H9 (cell line): ENCODE measurements around the gene PRX. TPM values are rescaled to one million over a fixed set of nuclear protein-coding genes. Genes with fewer than 3 reads are reported as not detected.
A peak's percentile ranks its signal among the peaks of the same experiment; 100 is the strongest.

Source experiments
- DNase-seq: peaks from one replicate; pipeline ENCODE4 v3.0.0-alpha.2; 2017
- H2AFZ ChIP-seq: one replicate; pipeline ENCODE4 v1.6.1; 2013; ENCODE audit warnings: mild to moderate bottlenecking, low read length, control low read depth, moderate library complexity
- H2AK5ac ChIP-seq: 2 replicates; pipeline ENCODE4 v1.6.1; 2013; ENCODE audit warnings: low read length, control low read depth, mixed read lengths; ENCODE audit not compliant: insufficient read length
- H2BK120ac ChIP-seq: one replicate; pipeline ENCODE4 v1.6.1; 2013; ENCODE audit warnings: low read depth, mild to moderate bottlenecking, low read length, control low read depth, inconsistent platforms; ENCODE audit not compliant: poor library complexity, severe bottlenecking
- H2BK12ac ChIP-seq: 2 replicates; pipeline ENCODE4 v1.6.1; 2013; ENCODE audit warnings: low read length, control low read depth, mixed read lengths, low read depth; ENCODE audit not compliant: insufficient read length
- H2BK15ac ChIP-seq: 2 replicates; pipeline ENCODE4 v1.6.1; 2013; ENCODE audit warnings: low read depth, low read length, control low read depth
- H2BK20ac ChIP-seq: one replicate; pipeline ENCODE4 v1.6.1; 2013; ENCODE audit warnings: low read depth, mild to moderate bottlenecking, low read length, control low read depth, inconsistent platforms; ENCODE audit not compliant: poor library complexity, severe bottlenecking
- H2BK5ac ChIP-seq: 2 replicates; pipeline ENCODE4 v1.6.1; 2013; ENCODE audit warnings: low read length, control low read depth, mixed read lengths; ENCODE audit not compliant: insufficient read length
- H3K14ac ChIP-seq: 2 replicates; pipeline ENCODE4 v1.6.1; 2013; ENCODE audit warnings: low read length, control low read depth; ENCODE audit not compliant: insufficient read depth
- H3K18ac ChIP-seq: 2 replicates; pipeline ENCODE4 v1.6.1; 2013; ENCODE audit warnings: low read depth, mild to moderate bottlenecking, mixed read lengths, low read length, control low read depth; ENCODE audit not compliant: insufficient read length
- H3K23ac ChIP-seq: 2 replicates; pipeline ENCODE4 v1.6.1; 2013; ENCODE audit warnings: low read length, control low read depth, mixed read lengths, low read depth; ENCODE audit not compliant: insufficient read length
- H3K23me2 ChIP-seq: 2 replicates; pipeline ENCODE4 v1.6.1; 2013; ENCODE audit warnings: low read depth, mild to moderate bottlenecking, mixed read lengths, low read length, control low read depth; ENCODE audit not compliant: insufficient read length, poor library complexity, severe bottlenecking
- H3K27ac ChIP-seq: 2 replicates; pipeline ENCODE4 v1.5.1; 2013; ENCODE audit warnings: low read length, control low read depth, mixed read lengths, low read depth; ENCODE audit not compliant: insufficient read length
- H3K27me3 ChIP-seq: 2 replicates; pipeline ENCODE4 v1.6.1; 2013; ENCODE audit warnings: low read length, control low read depth, inconsistent platforms; ENCODE audit not compliant: insufficient read depth
- H3K4ac ChIP-seq: 2 replicates; pipeline ENCODE4 v1.6.1; 2013; ENCODE audit warnings: low read depth, mild to moderate bottlenecking, control low read depth, inconsistent platforms, low read length, moderate library complexity
- H3K4me1 ChIP-seq: 2 replicates; pipeline ENCODE4 v1.6.1; 2013; ENCODE audit warnings: low read length, control low read depth, inconsistent platforms; ENCODE audit not compliant: insufficient read depth
- H3K4me2 ChIP-seq: 2 replicates; pipeline ENCODE4 v1.6.1; 2013; ENCODE audit warnings: low read length, control low read depth, mixed read lengths; ENCODE audit not compliant: insufficient read length, insufficient read depth
- H3K56ac ChIP-seq: 2 replicates; pipeline ENCODE4 v1.6.1; 2013; ENCODE audit warnings: low read depth, mild to moderate bottlenecking, mixed read lengths, low read length, control low read depth; ENCODE audit not compliant: insufficient read length
- H3K79me1 ChIP-seq: 2 replicates; pipeline ENCODE4 v1.6.1; 2013; ENCODE audit warnings: low read depth, mild to moderate bottlenecking, moderate library complexity, low read length, control low read depth, inconsistent platforms; ENCODE audit not compliant: insufficient read depth, poor library complexity, severe bottlenecking
- H3K79me2 ChIP-seq: 2 replicates; pipeline ENCODE4 v1.6.1; 2013; ENCODE audit warnings: low read length, control low read depth, inconsistent platforms; ENCODE audit not compliant: insufficient read depth
- H3K9ac ChIP-seq: 2 replicates; pipeline ENCODE4 v1.6.1; 2013; ENCODE audit warnings: low read length, control low read depth, mixed read lengths; ENCODE audit not compliant: insufficient read length; ENCODE audit errors: extremely low read depth
- H3K9me3 ChIP-seq: one replicate; pipeline ENCODE4 v1.6.1; 2013; ENCODE audit warnings: low read depth, low read length, inconsistent platforms; ENCODE audit not compliant: control insufficient read depth
- H3T11ph ChIP-seq: one replicate; pipeline ENCODE4 v1.6.1; 2013; ENCODE audit warnings: mild to moderate bottlenecking, low read length, control low read depth, inconsistent platforms
- H4K20me1 ChIP-seq: one replicate; pipeline ENCODE4 v1.6.1; 2013; ENCODE audit not compliant: control insufficient read depth, insufficient read length, insufficient read depth
- H4K5ac ChIP-seq: 2 replicates; pipeline ENCODE4 v1.6.1; 2013; ENCODE audit warnings: low read depth, mild to moderate bottlenecking, mixed read lengths, low read length, control low read depth; ENCODE audit not compliant: insufficient read length
- H4K8ac ChIP-seq: replicated peaks from 2 replicates; pipeline ENCODE4 v1.6.1; 2013; ENCODE audit warnings: low read length, control low read depth, mixed read lengths, low read depth; ENCODE audit not compliant: insufficient read length
- H4K91ac ChIP-seq: 2 replicates; pipeline ENCODE4 v1.6.1; 2013; ENCODE audit warnings: low read depth, mild to moderate bottlenecking, moderate library complexity, mixed read lengths, low read length, control low read depth; ENCODE audit not compliant: insufficient read length
- H3K27ac Mint-ChIP-seq, 3 experiments: 2 replicates in 2 of 3; 3 replicates in 1 of 3; pipeline ENCODE4 v1.8.0; 2020 to 2021; ENCODE audit warnings: mixed read lengths in 3 of 3, mild to moderate bottlenecking in 1 of 3, moderate library complexity in 1 of 3
- H3K27me3 Mint-ChIP-seq: 2 replicates; pipeline ENCODE4 v1.8.0; 2021; ENCODE audit warnings: low read depth, mild to moderate bottlenecking, moderate library complexity, mixed read lengths
- H3K36me3 Mint-ChIP-seq, 3 experiments: 2 replicates in 2 of 3; 3 replicates in 1 of 3; pipeline ENCODE4 v1.8.0; 2020 to 2021; ENCODE audit warnings: low read depth in 3 of 3, mixed read lengths in 3 of 3; ENCODE audit not compliant: insufficient read depth in 1 of 3
- H3K4me1 Mint-ChIP-seq, 2 experiments: 2 replicates each; pipeline ENCODE4 v1.8.0; 2020; ENCODE audit warnings: mixed read lengths in 2 of 2
- H3K4me3 Mint-ChIP-seq, 2 experiments: 2 replicates in 1 of 2; 3 replicates in 1 of 2; pipeline ENCODE4 v1.8.0; 2020 to 2021; ENCODE audit warnings: mild to moderate bottlenecking in 2 of 2, mixed read lengths in 2 of 2, moderate library complexity in 1 of 2
- H3K9me3 Mint-ChIP-seq, 2 experiments: 2 replicates in 1 of 2; 3 replicates in 1 of 2; pipeline ENCODE4 v1.8.0; 2020; ENCODE audit warnings: mild to moderate bottlenecking in 2 of 2, mixed read lengths in 2 of 2, moderate library complexity in 1 of 2
- CTCF ChIP-seq: fragments of 200-600 bp; sonication (generic); conservative IDR thresholded peaks from 3 replicates; pipeline ENCODE4 v1.8.0; 2021; ENCODE audit warnings: antibody characterized with exemption, mild to moderate bottlenecking
- WGBS: extraction: QIAGEN DNeasy Blood & Tissue Kit; methylation state at CpG from one replicate; pipeline ENCODE4 v1.1.7; 2013; ENCODE audit warnings: missing lambda C conversion rate, low lambda C conversion rate, mixed read lengths; ENCODE audit not compliant: insufficient read length; ENCODE audit errors: extremely low coverage; 5-methylcytosine and 5-hydroxymethylcytosine counted together
- total RNA-seq: library from RNA; stranded (reverse); gene quantifications from 2 replicates; pipeline ENCODE4 v1.2.1, GENCODE V29; 2021

The PRX gene
- total RNA-seq, 1 experiment from 2014 or later, result 4.0 TPM

GRCh38 chr19:40453151-40453735, 40.1 kb upstream of the PRX start:
- Histone ChIP-seq H3T11ph (no peak overlapping the region), H3K9me3 (no peaks in the 10 kb centered on the region), H3K4me1 (no peaks in the 10 kb centered on the region), H2BK20ac (no peak overlapping the region), H3K79me2 (no peaks in the 10 kb centered on the region), H2BK120ac (no peak overlapping the region), H3K4me2 (no peak overlapping the region), H2BK12ac (no peak overlapping the region), H4K8ac (no peak overlapping the region), H3K18ac (no peak overlapping the region), H3K23ac (no peak overlapping the region), H3K23me2 (no peaks in the 10 kb centered on the region), H3K14ac (no peak overlapping the region), H3K27ac (no peak overlapping the region), H2BK15ac (no peak overlapping the region), H3K4ac (no peak overlapping the region), H4K91ac (no peak overlapping the region), H2BK5ac (no peak overlapping the region), H3K79me1 (no peaks in the 10 kb centered on the region), H4K20me1 (no peaks in the 10 kb centered on the region), H2AK5ac (no peak overlapping the region), H3K56ac (no peak overlapping the region), H4K5ac (no peak overlapping the region), H3K27me3 (no peaks in the 10 kb centered on the region), H2AFZ (no peak overlapping the region), H3K9ac (no peak overlapping the region)
- no peak overlapping the region for H3K4me3 Mint-ChIP-seq
- DNase-seq, result no peak
- H3K4me1 Mint-ChIP-seq, result peaks cover 6 to 7% of the 10 kb centered on the region in 2 experiments
- H3K36me3 Mint-ChIP-seq, result peaks cover 0 to 11% (median 4%) of the 10 kb centered on the region in 3 experiments; a peak in 5 of 7 replicates
- TF ChIP-seq CTCF, result no peak
- no peaks in the 10 kb centered on the region for H3K9me3 Mint-ChIP-seq
- H3K27me3 Mint-ChIP-seq, result no peaks in the 10 kb centered on the region
- H3K27ac Mint-ChIP-seq, result peak overlapping the region in 1 of 3 experiments; percentile 4; a peak in 2 of 7 replicates
- WGBS, result no CpG with 5 or more reads among the region's 5 CpGs
